DND-41 (cell line): Measurements from ENCODE around the gene MNT.

Experiments
- EZH2 ChIP-seq: IDR thresholded peaks from 3 replicates; pipeline ENCODE4 v1.6.1; 2012; ENCODE audit warnings: borderline replicate concordance, low read depth, mild to moderate bottlenecking, moderate library complexity, low read length, inconsistent platforms; ENCODE audit not compliant: severe bottlenecking
- TF ChIP-seq, protein P1 (sequence below): IDR thresholded peaks from 2 replicates; pipeline ENCODE4 v1.5.1; 2012; ENCODE audit warnings: borderline replicate concordance, low read length, moderate library complexity, mild to moderate bottlenecking; ENCODE audit not compliant: poor library complexity, severe bottlenecking; ENCODE audit errors: extremely low read depth

GRCh38 chr17:2406271-2406902 is 5.5 kb upstream of the MNT start:
- TF ChIP-seq, protein P1, sequence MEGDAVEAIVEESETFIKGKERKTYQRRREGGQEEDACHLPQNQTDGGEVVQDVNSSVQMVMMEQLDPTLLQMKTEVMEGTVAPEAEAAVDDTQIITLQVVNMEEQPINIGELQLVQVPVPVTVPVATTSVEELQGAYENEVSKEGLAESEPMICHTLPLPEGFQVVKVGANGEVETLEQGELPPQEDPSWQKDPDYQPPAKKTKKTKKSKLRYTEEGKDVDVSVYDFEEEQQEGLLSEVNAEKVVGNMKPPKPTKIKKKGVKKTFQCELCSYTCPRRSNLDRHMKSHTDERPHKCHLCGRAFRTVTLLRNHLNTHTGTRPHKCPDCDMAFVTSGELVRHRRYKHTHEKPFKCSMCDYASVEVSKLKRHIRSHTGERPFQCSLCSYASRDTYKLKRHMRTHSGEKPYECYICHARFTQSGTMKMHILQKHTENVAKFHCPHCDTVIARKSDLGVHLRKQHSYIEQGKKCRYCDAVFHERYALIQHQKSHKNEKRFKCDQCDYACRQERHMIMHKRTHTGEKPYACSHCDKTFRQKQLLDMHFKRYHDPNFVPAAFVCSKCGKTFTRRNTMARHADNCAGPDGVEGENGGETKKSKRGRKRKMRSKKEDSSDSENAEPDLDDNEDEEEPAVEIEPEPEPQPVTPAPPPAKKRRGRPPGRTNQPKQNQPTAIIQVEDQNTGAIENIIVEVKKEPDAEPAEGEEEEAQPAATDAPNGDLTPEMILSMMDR, result no peak
- no peak for TF ChIP-seq EZH2
